ENCODE data around the gene TEX13D.

The TEX13D gene

DNA sequence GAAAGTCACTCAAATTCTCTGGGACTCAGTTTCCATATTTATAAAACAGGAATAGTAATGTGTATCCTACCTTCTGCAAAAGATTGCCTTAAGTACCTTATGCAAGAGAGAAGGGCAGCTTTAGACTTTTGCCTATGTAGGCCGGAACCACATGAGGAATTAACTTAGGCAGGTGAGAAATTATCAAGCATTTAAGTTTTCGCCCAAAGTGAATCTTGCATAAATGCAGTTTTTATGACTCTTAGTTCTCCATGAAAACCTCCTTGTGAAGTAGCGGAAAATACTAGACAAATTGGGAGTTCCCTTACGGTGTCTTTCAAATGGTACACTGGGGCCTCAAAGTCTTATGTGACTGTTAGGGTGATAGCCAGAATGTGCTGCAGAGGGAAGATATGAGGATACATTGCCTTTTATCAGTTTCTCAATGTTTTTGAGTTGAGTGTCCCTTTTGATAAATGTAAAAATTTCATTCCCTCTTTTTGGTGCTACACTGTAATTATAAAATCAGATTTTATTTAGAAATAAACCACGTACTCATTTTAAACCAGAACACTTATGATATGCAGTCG, 16.5 kb downstream of the TEX13D start:
- DNase-seq: no peak

GRCh38 chrX:124354648-124355047, 22.2 kb downstream of the TEX13D start:
- DNase-seq: no peak

DNA sequence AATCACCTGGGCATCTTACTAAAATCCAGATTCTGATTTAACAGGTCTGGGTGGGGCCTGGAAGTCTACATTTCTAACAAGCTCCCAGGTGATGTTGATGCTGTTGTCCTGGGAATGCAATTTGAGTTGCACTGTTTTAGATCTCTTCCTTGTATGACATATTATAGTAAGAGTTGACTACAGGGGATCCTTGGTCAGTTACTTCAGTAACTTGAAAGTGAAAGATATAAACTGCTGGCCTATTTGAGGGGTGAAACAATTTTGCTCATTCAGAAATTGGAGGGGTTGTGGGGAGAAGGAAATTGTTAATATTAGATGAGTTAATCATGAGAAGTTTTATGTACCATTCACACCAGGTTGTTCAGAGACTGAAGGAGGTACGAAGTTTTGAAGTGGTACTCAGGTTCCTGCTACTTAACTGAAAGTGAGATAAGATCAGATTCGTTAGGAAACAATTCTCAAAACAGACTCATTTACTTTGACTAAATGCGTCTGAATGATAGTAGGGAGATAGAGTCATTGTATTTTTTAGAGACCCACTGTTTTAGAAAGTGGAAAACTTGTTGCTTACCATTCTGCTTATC, 26.4 kb downstream of the TEX13D start:
- no peak for DNase-seq

DNA sequence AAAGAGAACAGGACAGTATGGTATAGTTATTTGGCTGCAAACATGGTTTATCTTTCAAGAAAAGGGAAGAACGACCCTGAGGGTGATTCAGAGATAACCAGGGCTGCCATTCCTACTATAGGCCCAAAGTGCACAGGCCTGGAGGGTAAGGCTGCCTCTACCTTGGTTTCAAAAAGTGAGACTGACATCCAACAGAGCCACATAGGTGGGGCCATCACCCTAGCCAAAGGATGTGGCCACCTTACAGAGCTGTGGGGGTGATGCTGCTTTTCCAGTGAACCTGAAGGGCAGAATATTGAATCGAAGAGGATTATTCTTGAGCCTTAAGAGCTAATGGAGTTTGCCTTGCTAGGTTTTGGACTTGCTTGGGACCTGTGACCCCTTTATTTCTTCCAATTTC, 29.6 kb downstream of the TEX13D start:
- no peak for DNase-seq

GRCh38 chrX:124362761-124363160, 30.3 kb downstream of the TEX13D start:
- no peak for DNase-seq

GRCh38 chrX:124369722-124370121, 37.3 kb downstream of the TEX13D start:
- DNase-seq: no peak

GRCh38 chrX:124373348-124373747, 40.9 kb downstream of the TEX13D start:
- no peak for DNase-seq

GRCh38 chrX:124378643-124379042, 46.2 kb downstream of the TEX13D start:
- DNase-seq: no peak

DNA sequence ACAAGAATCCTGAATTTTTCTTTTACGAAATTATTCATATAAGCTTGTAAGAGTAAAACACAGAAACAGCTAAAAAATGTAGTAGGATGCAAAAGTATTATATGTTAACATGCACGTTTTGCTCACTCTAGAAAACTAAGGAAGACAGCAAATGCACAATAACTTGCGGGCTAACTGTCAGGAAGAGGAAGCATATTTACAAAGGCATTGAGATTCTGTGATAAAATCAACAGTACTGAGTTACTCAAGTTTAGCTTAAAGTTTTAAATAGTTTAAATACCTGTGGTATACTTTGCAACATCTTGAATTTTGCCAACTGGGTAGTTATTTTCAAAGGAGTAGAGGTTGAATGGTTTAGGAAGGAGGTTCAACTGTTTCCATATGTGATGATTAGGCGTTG, 50.9 kb downstream of the TEX13D start:
- no peak for DNase-seq

GRCh38 chrX:124386401-124386800, 53.9 kb downstream of the TEX13D start:
- DNase-seq: no peak
